Adipose tissue (tissue), 3 donors: ENCODE data around the gene RABL2B. TPM values are rescaled to one million over a fixed set of nuclear protein-coding genes. Genes with fewer than 3 reads are reported as not detected.
"Not testable (repeated sequence)": the region's sequence is repeated elsewhere in the genome, so short reads cannot be mapped to it uniquely, and the experiment has no call there.

Experiments used
- H3K27ac ChIP-seq: one replicate; pipeline ENCODE4 v1.5.1; 2013; ENCODE audit warnings: low read depth, low read length
- whole genome bisulfite sequencing, 3 donors: extraction: QIAGEN DNeasy Blood & Tissue Kit; methylation state at CpG; one replicate each; pipeline ENCODE4 v1.1.7; 2013; 5-methylcytosine and 5-hydroxymethylcytosine counted together
- polyA plus RNA-seq, 3 donors: library from polyadenylated mRNA; stranded (reverse); fragments of 200-250 nt; gene quantifications; one replicate each; pipeline ENCODE4 v1.2.3, GENCODE V29; 2013
- donor health status: healthy with polysubstance abuse.
- donor health status: Bipolar disorder and iron deficiency.
- donor health status: healthy.

Gene RABL2B
- polyA plus RNA-seq = 10 to 100 TPM; 11.7 to 18.1 (median 16.7) TPM

DNA sequence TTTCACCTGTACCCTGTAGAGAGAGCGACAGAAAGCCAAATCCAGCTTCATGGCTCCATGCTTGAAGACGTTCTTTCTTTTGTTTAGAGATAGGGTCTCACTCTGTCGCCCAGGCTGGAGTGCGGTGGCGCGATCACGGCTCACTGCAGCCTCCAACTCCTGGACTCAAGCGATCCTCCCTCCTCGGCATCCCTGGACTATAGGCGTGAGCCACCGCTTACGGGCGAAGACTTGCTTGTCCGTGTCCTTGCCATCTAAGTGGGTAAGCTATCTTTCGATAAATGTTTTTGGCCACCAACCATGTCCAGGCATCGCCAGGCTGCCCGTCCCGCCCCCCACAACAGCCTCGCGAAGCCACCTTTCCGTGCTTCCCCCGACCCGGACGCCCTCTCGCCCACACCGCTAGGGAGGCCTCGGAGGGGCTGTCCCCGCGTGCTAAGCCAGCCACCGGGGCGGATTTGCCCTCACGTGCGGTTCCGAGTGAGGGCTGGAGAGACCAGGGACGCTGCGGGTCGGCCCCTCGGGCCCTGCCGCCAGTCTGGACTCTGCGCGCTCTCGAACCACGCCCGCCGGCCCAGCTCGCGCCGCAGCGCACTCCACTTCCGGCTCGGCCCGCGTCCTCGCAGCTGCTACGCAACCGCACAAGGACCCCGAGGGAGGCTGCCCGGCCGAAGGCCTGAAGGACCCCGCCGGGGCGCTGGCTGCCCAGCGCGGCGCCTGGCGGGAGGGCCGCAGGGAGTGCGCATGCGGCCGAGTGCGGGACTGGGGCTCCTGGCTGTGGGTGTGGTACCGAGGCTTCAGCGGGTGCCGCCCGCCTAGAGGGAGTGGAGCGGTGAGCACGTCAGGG lies at the start of gene RABL2B:
Gene RABL2B (minus strand): TSS at position 604 of the 847 bp plus-strand sequence. CDS start 1,342 bp downstream, outside the sequence.
- not testable (repeated sequence) for H3K27ac ChIP-seq

DNA sequence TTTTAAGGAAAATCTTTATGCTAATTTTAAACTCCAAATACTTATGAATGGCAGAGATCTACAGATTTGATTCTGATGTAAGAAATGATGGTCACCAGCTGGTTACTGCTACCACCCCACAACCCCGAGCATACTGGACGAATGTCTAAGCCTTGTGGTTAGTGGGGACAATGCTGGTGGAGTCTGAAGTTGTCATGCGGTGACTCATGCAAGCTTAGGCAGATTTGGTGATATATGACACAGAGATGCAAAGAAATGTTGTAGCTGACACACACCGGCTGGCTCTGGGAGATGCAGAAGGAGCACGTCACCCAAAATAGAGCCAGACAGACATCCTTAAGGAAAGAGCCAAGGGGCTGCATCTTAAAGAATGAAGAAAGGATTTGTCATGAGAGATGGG lies 3.5 kb upstream of the RABL2B start:
- H3K27ac ChIP-seq = not testable (repeated sequence)
- 62 to 88% (median 85%) methylated on average over 2 to 4 of the region's 5 CpGs for WGBS, 3 donors

More for the DNA sequence above, at the start of gene RABL2B:
- WGBS, 3 donors = 0 to 1% (median 0%) methylated on average over 33 to 45 of the region's 77 CpGs

DNA sequence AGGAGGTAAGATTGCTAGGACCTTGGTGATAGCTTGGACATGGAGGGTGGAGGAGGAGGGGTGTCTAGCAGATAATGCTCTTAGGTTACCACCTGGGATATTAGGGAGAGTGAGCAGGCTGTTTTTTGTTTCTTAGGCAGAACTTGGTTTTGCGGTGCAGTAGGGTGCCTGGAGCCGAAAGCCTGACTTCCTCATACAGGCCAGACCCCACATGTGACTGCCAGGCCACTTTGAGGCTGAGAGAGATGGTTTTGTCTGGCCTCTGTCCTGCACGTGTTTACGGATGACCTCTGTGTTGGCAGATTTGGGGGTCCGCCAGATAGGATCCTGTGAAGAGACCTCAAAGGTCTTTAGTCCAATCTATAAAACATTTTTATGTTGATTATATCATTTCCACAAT lies 1.9 kb upstream of the RABL2B start:
- 79 to 92% (median 83%) methylated on average over 5 of the region's 5 CpGs for whole genome bisulfite sequencing, 3 donors

DNA sequence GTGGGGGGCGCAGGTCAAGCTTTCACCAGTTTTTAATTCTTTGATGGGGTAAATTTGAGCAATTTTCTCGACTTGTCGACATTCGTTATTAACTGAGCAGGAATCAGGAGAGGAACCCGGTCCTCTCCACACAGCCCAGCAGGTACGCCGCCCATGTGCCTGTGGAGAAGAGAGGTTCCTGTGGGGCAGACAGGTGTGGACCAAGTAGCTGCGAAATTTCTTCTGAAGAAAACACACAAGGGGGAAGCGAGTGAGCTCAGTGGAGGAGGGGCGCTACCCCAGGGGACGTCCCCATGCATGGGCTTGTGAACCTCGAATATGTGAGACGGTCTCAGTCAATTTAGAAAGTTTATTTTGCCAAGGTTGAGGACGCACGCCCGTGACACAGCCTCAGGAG lies 442 bp upstream of the RABL2B start:
- not testable (repeated sequence) for H3K27ac ChIP-seq
- WGBS, 3 donors = 0 to 1% (median 0%) methylated on average over 7 to 8 of the region's 16 CpGs

More for the DNA sequence above, 1.9 kb upstream of the RABL2B start:
- H3K27ac ChIP-seq = not testable (repeated sequence)

GRCh38 chr22:50782253-50782652 lies 1.2 kb downstream of the RABL2B start:
- not testable (repeated sequence) for H3K27ac ChIP-seq
- 85 to 94% (median 92%) methylated on average over 2 of the region's 3 CpGs for WGBS, 3 donors

DNA sequence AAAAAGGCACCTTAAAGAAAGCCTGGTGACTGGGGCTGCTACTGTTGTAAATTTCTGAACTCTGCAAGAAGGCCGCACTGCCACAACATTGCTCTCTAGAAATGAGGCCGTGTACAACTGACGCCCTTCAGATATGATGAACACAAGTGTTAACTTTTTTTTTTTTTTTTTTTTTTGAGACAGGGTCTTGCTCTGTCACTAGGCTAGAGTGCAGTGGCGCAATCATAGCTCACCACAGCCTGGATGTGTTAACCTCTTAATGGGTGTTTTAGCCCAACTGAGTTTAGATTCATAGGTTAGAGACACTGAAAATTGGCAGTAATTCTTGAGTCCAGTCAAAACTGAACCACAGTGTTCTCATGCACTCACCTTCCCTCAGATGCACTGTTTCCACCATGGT lies 3.2 kb downstream of the RABL2B start:
- not testable (repeated sequence) for H3K27ac ChIP-seq
- 52 to 89% (median 59%) methylated on average over 4 of the region's 4 CpGs for WGBS, 3 donors

GRCh38 chr22:50777631-50778030 lies 5.8 kb downstream of the RABL2B start:
- not testable (repeated sequence) for H3K27ac ChIP-seq
- 76 to 83% (median 82%) methylated on average over 4 to 5 of the region's 5 CpGs for WGBS, 3 donors

DNA sequence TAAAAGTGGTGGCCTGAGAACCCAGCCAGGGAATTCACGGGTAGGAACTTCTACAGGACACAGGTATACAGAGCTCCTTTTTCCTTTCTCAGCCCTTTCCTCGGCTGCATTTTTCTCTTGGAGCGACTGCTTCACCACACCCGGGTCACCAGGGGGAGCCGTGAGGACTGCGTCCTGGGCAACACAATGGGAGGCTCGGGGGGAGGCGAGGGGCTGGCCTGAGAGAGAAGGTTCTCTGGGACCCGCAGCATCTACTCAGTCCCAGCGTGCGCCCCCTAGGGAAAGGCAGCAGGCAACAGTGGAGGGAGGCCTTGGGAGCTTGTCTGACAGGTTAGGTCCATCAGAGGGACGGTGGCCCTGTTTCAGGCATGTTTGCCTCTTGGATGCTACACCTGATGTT lies 8.3 kb downstream of the RABL2B start:
- 24 to 37% (median 31%) methylated on average over 11 to 12 of the region's 12 CpGs for WGBS, 3 donors
- H3K27ac ChIP-seq = not testable (repeated sequence)

DNA sequence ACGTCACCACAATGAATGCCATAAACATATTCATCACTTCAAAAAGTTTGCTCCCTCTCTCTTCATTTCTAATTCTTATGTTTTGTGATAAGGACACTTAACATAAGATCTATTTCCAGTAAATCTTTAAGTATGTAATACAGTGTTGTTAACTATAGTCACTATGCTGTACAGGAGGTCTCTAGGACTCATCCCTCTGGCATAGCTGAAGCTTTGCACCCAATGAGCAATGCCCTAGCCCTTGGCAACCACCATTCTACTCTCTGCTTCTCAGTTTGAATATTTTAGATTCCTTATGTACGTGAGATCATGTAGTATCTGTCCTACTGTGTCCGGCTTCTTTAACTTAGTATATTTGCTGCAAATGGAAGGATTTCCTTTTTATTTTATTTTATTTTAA lies 19.1 kb downstream of the RABL2B start:
- H3K27ac ChIP-seq = not testable (repeated sequence)
- 67 to 88% (median 82%) methylated on average over 3 of the region's 3 CpGs for WGBS, 3 donors

DNA sequence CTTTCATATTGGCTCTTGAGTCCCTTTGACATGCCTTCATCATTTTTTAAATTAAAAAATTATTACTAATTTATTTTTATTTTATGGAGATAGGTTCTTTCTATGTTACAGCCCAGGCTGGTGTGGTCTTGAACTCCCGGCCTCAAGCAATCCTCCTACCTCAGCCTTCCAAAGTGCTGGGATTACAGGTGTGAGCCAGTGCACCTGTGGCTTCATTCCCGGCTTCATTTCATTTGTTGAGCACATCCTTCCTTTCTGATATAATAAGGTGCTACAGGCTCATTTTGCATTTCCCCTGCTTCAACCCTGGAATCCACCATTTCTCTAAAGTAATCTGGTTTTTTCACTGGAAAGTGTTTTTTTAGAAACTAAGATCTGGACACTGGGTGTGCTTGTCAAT lies 21.6 kb downstream of the RABL2B start:
- H3K27ac ChIP-seq = not testable (repeated sequence)
- WGBS, 3 donors = 86 to 89% (median 88%) methylated on average over 2 of the region's 2 CpGs

DNA sequence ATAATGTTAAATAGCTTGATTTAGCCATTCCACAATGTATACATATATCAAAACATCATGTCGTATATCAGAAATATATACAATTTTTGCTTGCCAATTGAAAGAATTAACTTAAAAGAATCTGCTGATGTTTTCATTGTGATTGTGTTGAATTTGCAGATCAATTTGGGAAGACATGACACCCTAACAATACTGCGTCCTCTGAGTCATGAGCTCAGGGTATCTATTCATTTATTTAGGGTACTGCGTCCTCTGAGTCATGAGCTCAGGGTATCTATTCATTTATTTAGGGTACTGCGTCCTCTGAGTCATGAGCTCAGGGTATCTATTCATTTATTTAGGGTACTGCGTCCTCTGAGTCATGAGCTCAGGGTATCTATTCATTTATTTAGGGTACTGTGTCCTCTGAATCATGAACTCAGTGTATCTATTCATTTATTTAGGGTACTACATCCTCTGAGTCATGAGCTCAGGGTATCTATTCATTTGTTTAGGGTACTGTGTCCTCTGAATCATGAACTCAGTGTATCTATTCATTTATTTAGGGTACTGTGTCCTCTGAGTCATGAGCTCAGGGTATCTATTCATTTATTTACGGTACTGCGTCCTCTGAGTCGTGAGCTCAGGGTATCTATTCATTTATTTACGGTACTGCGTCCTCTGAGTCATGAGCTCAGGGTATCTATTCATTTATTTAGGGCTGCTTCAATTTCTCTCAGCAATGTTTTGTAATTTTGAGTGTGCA lies 23.7 kb downstream of the RABL2B start:
- WGBS, 3 donors = 55 to 78% (median 72%) methylated on average over 8 of the region's 10 CpGs
- not testable (repeated sequence) for H3K27ac ChIP-seq

DNA sequence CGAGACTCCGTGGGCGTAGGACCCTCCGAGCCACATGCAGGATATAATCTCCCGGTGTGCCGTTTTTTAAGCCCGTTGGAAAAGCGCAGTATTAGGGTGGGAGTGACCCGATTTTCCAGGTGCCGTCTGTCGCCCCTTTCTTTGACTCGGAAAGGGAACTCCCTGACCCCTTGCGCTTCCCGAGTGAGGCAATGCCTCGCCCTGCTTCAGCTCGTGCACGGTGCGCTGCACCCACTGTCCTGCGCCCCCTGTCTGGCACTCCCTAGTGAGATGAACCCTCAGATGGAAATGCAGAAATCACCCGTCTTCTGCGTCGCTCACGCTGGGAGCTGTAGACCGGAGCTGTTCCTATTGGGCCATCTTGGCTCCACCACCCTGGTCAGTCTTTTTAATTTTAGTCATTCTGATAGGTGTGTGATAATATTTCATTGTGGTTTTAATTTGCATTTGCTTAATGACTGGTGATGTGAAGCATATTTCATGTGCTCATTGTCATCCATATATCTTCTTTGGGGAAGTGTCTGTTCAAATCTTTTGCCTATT lies 26.4 kb downstream of the RABL2B start:
- 13 to 14% (median 13%) methylated on average over 22 to 24 of the region's 24 CpGs for WGBS, 3 donors
- H3K27ac ChIP-seq = not testable (repeated sequence)

DNA sequence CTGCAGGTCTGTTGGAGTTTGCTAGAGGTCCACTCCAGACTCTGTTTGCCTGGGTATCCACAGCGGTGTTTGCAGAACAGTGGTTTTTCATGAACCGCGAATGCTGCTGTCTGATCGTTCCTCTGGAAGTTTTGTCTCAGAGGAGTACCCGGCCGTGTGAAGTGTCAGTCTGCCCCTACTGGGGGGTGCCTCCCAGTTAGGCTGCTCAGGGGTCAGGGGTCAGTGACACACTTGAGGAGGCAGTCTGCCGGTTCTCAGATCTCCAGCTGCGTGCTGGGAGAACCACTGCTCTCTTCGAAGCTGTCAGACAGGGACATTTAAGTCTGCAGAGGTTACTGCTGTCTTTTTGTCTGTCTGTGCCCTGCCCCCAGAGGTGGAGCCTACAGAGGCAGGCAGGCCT lies 27.0 kb downstream of the RABL2B start:
- 20 to 39% (median 26%) methylated on average over 2 to 9 of the region's 9 CpGs for WGBS, 3 donors
- not testable (repeated sequence) for H3K27ac ChIP-seq

DNA sequence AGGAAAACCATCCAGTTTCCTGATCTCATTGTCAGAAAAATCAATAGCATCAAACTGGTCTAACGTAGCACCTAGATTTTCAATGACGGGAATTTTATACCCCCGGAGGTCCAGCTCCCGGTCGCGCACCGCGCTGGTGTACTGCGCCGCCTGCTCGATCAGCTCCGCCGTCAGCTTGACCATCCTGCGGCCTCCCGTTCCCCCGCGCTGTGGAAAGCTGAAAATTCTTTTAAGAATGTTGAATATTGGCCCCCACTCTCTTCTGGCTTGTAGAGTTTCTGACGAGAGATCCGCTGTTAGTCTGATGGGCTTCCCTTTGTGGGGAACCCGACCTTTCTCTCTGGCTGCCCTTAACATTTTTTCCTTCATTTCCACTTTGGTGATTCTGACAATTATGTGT lies 28.2 kb downstream of the RABL2B start:
- H3K27ac ChIP-seq = not testable (repeated sequence)
- 72 to 83% (median 83%) methylated on average over 19 to 20 of the region's 20 CpGs for WGBS, 3 donors

GRCh38 chr22:50749302-50750074 lies 33.9 kb downstream of the RABL2B start:
- WGBS, 3 donors = 68 to 77% (median 75%) methylated on average over 9 of the region's 9 CpGs
- H3K27ac ChIP-seq = not testable (repeated sequence)

GRCh38 chr22:50748630-50749029 lies 34.8 kb downstream of the RABL2B start:
- H3K27ac ChIP-seq = not testable (repeated sequence)
- 76 to 81% (median 77%) methylated on average over 11 of the region's 13 CpGs for WGBS, 3 donors

DNA sequence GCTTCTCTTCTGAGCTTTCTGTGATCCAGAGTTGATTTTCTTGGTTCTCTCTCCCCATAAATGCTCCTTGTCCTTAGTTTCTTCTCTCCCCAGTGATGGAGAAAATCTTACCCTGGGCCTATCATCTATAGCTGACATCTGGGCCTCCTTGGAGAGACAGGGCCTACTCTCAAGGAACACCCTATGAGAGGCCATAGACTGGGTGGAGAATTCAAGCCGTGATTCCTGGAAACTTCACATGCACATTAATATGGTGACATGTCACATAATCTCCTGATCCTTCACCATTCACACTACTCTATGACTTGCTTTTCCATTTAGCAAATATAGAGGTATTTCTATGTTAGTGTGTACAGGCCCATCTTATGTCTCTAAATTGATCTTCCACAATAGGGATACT lies 35.9 kb downstream of the RABL2B start:
- 80 to 89% (median 82%) methylated on average over 1 of the region's 1 CpG for WGBS, 3 donors

GRCh38 chr22:50744424-50744823 lies 39.0 kb downstream of the RABL2B start:
- H3K27ac ChIP-seq = not testable (repeated sequence)
- WGBS, 3 donors = 75 to 90% (median 75%) methylated on average over 4 to 11 of the region's 12 CpGs

More for the DNA sequence above, 35.9 kb downstream of the RABL2B start:
- H3K27ac ChIP-seq = not testable (repeated sequence)
